NCI-H2107 (cell line): ENCODE results near the gene LRRC3.

ENCODE experiments used
- DNase-seq: peaks from one replicate; lab custom pipeline; 2025; lab: John Stamatoyannopoulos, UW

Gene LRRC3

DNA sequence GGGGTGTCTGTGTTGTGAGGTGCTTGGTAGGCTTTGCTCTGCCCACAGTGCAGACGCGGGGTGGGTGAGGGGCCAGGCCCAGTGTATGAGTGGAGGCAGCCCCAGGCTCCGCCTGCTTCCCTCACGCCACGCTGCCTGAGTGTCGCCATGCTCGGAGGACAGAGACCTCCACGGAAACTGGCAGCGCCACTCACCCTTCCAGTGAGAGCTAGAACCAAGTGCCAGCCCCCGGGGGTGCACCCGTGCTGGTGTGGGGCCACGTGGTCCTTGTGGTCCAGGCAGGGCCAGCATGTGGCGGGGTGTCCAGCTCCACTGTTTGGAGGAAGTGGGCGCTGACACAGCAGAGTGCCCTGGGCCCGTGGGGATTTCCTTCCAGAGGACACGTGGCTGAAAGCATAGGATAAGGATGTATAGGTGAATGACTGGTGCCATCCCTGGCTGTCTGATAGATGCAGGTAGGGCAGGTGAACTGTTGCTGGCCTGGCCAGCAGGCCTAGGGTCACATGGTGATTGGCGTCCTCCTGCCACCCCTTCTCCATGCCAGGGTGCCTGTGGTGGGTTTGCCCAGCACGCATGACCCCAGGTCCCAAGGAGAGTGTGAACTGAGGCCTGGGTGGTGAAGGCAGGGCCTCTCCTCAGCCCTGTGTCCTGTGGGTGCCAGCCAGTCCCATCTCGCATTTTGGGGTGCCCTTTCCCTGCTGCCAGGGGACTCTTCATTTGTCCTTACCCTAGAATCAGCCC lies 3.8 kb downstream of the LRRC3 start:
- DNase-seq = no peak

DNA sequence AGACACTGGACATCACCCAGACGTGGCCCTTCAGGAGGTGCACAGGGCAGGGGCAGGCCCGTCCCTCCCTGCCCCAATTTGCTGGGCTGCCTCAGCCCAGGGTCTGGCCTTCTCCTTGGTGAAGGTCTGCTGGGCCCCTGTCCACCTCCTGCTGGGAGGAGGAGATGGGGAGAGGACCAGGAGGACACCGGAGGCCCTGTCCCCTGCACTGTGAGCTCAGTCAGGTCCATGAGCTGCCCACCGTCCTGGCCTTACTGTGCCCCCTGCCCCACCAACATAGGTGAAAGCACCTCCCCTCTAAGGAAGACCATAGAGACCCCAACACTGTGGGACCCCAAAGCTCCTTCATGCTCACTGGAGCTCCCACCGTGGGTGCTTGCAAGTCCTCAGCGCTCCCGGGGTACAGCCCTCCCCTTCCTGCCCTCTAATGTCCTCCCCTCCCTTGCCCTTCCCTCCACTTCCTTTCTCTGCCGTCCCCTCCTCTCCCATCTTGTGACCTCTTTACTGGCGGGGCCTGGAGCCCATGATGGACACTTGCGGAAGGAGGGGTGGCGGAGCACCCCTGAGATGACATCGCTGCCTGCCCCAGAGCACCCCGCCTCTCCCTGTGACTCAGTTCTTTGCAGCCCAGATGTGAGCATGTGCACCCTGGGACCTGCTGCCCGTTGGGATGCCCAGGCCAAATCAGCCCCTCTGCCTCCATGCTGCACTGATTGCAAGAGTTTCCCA lies 4.6 kb downstream of the LRRC3 start:
- DNase-seq = no peak

DNA sequence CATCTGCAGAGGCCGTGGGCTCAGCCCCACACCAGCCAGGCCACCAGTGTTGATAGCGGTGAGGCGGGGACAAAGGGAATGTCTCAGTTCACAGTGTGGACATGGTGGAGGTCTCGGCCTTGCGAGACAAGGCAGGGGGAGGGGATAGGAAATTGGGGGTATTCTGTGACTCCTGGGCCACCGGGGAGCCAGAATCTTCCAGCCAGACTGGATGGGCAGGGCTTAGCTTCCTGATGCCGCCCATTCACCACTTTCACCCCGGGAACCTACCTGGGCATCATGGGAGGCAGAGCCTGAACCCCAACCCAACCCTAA lies 5.1 kb downstream of the LRRC3 start:
- no peak for DNase-seq

- no peak for DNase-seq
These were observed 5.7 kb downstream of the LRRC3 start for GRCh38 chr21:44461005-44461404.

GRCh38 chr21:44461464-44462001 lies 6.2 kb downstream of the LRRC3 start:
- DNase-seq = no peak

- no peak for DNase-seq
These were observed 7.0 kb downstream of the LRRC3 start for GRCh38 chr21:44462086-44462833.

GRCh38 chr21:44462834-44463200 lies 7.5 kb downstream of the LRRC3 start:
- DNase-seq = no peak

DNA sequence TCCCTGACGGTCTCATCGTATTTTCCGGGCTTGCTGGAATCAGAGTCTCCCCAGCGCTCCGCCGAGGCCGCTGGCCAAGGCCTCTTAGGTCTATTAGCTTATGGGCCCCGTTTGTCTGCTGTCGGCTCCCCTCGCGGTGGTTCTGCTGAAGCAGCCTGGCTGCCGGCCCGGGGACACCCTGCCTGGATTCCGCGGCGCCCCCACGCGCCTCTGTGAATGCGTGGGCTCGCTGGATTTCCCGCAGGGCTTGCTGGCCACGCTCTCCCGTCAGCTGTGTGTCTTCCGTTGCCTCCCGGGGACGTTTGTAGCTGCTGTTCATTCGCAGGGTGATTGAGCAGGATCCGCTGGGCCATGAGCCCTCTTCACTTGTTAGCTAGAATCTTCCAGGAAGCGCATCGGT lies 8.4 kb downstream of the LRRC3 start:
- DNase-seq = no peak

- no peak for DNase-seq
These were observed 9.0 kb downstream of the LRRC3 start for GRCh38 chr21:44464351-44464750.

GRCh38 chr21:44466351-44466954 lies 11.1 kb downstream of the LRRC3 start:
- DNase-seq = no peak

DNA sequence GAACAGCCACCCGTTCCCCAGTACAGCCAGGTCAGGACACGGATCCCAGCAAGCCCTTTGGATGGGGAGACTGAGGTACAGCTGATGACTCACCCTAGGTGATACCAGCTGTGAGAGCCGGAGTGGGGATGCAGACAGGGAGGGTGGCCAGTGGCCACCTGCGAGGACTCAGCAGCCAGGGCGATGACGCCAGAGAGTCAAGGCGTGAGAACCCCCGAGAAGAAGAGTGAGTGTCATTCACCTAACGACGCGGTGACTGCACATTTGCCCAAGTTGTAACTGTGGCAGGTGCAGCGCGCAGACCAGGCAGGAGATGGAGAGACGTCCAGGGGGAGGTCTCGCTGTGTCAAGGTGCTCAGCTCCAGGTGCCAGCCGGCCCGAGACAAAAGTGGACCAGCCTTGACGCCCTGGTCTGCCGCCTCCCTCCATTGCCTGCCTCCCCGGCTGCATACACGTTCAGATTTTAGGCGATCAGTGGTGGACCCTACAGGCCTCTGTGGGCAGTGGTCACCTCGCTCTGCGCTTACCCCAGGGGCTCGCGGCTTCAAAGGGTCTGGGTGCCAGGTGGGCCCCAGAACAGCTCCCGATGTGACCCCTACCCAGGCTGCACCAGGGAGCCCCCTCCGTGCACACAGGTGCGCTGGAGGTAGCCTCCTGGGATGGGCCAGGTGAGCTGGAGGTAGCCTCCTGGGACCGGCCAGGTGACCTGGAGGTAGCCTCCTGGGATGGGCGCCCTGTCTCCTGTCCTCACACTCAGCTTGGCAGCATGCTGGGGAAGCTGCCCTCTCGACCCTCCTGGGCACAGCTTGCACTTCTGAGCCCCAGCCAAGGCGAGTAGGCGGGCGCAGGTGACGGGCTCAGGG lies 11.9 kb downstream of the LRRC3 start:
- DNase-seq = no peak

DNA sequence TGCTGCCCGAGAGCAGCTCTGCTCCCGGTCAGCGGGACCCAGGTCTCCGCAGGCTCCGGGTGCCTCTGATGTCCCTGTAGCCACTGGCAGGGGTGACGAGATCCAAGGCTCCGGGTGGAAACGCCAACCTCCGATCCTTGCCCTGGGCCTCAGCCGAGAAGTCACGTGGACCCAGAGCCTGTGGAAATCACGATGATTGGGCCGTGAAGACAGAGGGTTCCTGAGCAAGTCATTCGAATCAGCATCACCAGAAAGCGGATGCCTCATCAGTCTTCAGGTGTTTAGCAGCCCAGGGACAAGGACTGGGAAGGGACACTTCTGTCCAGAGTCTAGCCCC lies 12.5 kb downstream of the LRRC3 start:
- no peak for DNase-seq

- no peak for DNase-seq
These were observed 16.0 kb downstream of the LRRC3 start for GRCh38 chr21:44471341-44471740.

DNA sequence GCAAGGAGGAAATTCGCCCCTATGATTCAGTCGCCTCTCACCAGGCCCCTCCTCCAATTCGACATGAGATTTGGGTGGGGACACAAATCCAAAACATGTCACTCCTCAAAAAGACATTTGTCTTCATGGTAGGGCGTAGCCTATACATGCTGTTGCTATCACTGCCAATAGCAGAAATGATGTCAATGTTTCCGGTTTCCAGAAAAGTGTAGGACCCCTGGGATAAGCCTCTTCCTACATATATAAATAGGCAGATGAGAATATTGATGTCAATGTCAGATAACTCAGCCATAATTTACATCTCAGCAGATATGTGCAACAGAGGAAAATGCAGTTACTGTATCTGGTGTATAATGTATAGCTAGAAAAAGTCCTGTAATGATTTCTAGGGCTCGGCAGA lies 16.7 kb downstream of the LRRC3 start:
- no peak for DNase-seq

- no peak for DNase-seq
These were observed 18.7 kb downstream of the LRRC3 start for GRCh38 chr21:44473915-44474555.

DNA sequence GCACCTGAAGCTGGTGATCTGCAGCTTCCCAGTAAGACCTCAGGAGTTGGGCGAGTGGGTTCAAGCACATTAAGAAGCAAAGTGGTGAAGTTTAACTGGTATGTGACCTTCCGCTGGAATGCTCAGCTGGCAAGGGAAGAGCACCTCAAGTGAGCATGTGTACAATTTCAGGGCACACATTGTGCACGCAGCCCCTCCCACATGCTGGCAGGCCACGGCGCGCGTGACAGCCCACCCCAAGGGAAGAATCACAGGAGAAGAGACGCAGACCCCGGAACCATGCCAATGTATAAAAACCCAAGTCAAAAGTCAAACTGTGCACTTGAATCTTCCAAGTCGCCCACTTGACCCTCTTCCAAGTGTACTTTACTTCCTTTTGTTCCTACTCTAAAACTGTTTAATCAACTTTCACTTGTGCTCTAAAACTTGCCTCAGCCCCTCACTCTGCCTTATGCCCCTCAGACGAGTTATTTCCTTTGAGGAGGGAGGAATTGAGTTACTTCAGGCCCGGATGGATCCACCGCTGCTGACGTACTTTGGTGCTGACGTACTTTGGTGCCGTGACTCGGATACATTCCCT lies 20.0 kb downstream of the LRRC3 start:
- DNase-seq = no peak

GRCh38 chr21:44477131-44477530 lies 21.8 kb downstream of the LRRC3 start:
- no peak for DNase-seq

- DNase-seq = no peak
These were observed 22.4 kb downstream of the LRRC3 start for GRCh38 chr21:44477712-44478111.

DNA sequence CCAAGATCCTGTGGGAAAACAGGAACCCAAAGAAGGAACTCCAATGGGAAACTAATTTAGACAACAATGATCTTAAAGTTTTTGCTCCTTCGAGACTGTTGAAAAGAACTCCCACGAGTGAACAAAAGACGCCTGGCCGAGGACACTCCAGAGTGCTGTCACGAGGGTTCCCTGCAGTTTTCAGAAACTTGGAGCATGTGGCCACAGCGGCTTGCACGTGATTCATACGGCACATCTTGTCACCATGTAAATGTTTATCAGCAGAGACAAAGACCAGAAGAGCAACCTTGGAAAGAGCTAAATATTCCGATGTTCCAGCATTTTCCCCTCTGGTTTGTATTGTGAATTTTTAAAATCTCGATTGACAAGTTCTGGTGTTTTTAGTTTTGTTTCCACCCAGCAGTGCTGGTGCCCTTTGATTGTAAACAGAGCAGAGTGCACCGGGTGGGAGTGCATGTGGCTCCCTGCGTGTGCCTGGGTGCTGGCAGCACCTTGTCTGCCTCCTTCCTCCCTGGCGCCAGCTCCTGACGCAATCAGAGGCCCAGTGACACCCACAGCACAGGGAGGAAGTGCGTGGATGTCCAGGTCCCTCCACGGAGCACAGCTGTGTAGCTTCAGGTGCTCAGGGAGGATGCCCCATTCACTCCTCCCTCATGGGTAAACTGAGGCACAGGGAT lies 23.0 kb downstream of the LRRC3 start:
- no peak for DNase-seq

DNA sequence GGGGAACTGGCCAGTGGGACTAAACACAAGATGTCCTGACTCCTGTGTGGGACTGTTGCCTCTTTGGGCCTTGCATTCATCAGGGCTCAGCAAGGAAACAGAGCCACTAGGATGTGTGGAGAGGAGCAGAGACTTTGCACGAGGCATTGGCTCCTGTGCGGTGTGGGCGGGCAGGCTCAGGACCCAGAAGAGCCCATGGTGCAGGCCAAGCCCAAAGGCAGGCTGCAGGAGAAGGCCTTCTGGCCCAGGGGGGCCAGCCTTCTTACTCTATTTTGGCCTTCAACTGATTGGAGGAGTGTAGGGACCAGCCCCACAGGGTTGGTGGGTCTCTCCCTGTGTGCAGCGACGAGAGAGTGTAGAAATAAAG lies 23.5 kb downstream of the LRRC3 start:
- DNase-seq = no peak
